Fibroblast of lung (primary cell): ENCODE measurements around the gene EMILIN2.

Experiments used
- EZH2 ChIP-seq: IDR thresholded peaks from 2 replicates; pipeline ENCODE4 v1.5.1; 2012; ENCODE audit warnings: low read length, control low read depth, mild to moderate bottlenecking; ENCODE audit errors: missing control alignments
- TF ChIP-seq, protein P1 (sequence below), 2 donors: IDR thresholded peaks in 1 of 2; conservative IDR thresholded peaks in 1 of 2; 1 replicate in 1 of 2; 2 replicates in 1 of 2; pipeline ENCODE4 v1.5.1; 2011 to 2012; ENCODE audit warnings: low read length in 2 of 2, control low read depth in 1 of 2, inconsistent platforms in 1 of 2, low read depth in 1 of 2, mild to moderate bottlenecking in 1 of 2

DNA sequence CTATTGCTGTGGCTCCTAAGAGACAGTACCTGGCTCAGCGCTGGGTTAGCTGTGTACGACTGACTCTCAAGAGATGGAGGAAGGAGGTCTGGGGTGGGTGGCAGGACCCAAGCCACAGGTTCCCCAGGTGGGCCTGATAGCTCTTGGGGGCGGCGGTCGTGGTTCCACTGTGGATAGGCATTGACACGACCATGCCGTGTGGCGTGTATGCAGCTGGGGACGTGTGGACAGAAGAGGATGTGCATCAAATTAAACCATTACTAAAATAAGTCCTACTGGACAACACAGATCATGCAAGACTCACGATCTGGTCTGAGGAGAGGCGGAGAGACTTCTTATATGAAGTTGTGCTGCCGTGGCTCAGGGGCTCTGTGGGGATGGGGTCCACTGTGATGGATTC is 78.1 kb downstream of the EMILIN2 start:
- TF ChIP-seq, protein P1, sequence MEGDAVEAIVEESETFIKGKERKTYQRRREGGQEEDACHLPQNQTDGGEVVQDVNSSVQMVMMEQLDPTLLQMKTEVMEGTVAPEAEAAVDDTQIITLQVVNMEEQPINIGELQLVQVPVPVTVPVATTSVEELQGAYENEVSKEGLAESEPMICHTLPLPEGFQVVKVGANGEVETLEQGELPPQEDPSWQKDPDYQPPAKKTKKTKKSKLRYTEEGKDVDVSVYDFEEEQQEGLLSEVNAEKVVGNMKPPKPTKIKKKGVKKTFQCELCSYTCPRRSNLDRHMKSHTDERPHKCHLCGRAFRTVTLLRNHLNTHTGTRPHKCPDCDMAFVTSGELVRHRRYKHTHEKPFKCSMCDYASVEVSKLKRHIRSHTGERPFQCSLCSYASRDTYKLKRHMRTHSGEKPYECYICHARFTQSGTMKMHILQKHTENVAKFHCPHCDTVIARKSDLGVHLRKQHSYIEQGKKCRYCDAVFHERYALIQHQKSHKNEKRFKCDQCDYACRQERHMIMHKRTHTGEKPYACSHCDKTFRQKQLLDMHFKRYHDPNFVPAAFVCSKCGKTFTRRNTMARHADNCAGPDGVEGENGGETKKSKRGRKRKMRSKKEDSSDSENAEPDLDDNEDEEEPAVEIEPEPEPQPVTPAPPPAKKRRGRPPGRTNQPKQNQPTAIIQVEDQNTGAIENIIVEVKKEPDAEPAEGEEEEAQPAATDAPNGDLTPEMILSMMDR (conservative IDR thresholded peaks at IDR 0.05 in 1 of 2, IDR thresholded peaks at IDR 0.05 in 1 of 2; ENCODE audit: low read depth in 1 of 2, low read length in 2 of 2): no peak
- no peak for TF ChIP-seq EZH2
